Osteoblast (primary cell): ENCODE measurements around the gene TLX3. TPM values are rescaled to one million over a fixed set of nuclear protein-coding genes. Genes with fewer than 3 reads are reported as not detected.

Experiments used
- DNase-seq: peaks from one replicate; pipeline ENCODE4 v3.0.0; 2011; ENCODE audit warnings: low spot score, mixed read lengths; ENCODE audit not compliant: insufficient read length; ENCODE audit errors: missing footprints
- H2AFZ ChIP-seq: 2 replicates; pipeline ENCODE4 v1.6.0; 2011; ENCODE audit warnings: mild to moderate bottlenecking, low read length
- H3K27ac ChIP-seq: 2 replicates; pipeline ENCODE4 v1.5.1; 2011; ENCODE audit warnings: mild to moderate bottlenecking, low read depth, low read length, moderate library complexity
- H3K27me3 ChIP-seq: 2 replicates; pipeline ENCODE4 v1.6.0; 2012; ENCODE audit warnings: mild to moderate bottlenecking, control low read depth, inconsistent platforms, low read length, moderate library complexity; ENCODE audit not compliant: insufficient read depth
- H3K36me3 ChIP-seq: 2 replicates; pipeline ENCODE4 v1.5.1; 2011; ENCODE audit warnings: mild to moderate bottlenecking, low read length, control low read depth, moderate library complexity; ENCODE audit not compliant: insufficient read depth
- H3K4me1 ChIP-seq: 2 replicates; pipeline ENCODE4 v1.5.1; 2011; ENCODE audit warnings: mild to moderate bottlenecking, low read length, control low read depth, moderate library complexity; ENCODE audit not compliant: insufficient read depth
- H3K4me2 ChIP-seq: 2 replicates; pipeline ENCODE4 v1.6.0; 2011; ENCODE audit warnings: mild to moderate bottlenecking, low read length; ENCODE audit not compliant: insufficient read depth
- H3K4me3 ChIP-seq: fragments of 200-600 bp; sonication (generic); 3 replicates; pipeline ENCODE4 v1.5.1; 2012; ENCODE audit warnings: mild to moderate bottlenecking, low read length, inconsistent platforms; ENCODE audit not compliant: insufficient read depth
- H3K79me2 ChIP-seq: 2 replicates; pipeline ENCODE4 v1.6.0; 2012; ENCODE audit warnings: mild to moderate bottlenecking, low read length, control low read depth, inconsistent platforms; ENCODE audit not compliant: insufficient read depth
- H3K9me3 ChIP-seq: 2 replicates; pipeline ENCODE4 v1.5.1; 2011; ENCODE audit warnings: low read depth, low read length, control low read depth
- H4K20me1 ChIP-seq: 2 replicates; pipeline ENCODE4 v1.6.0; 2012; ENCODE audit warnings: mild to moderate bottlenecking, low read length, control low read depth; ENCODE audit not compliant: insufficient read depth
- CTCF ChIP-seq: IDR thresholded peaks from 2 replicates; pipeline ENCODE4 v1.5.1; 2011; ENCODE audit warnings: mild to moderate bottlenecking, low read depth, low read length, moderate library complexity; ENCODE audit errors: extremely low read depth
- total RNA-seq: library from RNA; depleted of rRNA; stranded (reverse); fragments of >200 nt; gene quantifications from 2 replicates; pipeline ENCODE4 v1.2.3, GENCODE V29; 2012

The TLX3 gene
- total RNA-seq, 1 donor: not detected

GRCh38 chr5:171264843-171265242 lies 44.2 kb upstream of the TLX3 start:
- no peak for TF ChIP-seq CTCF
- Histone ChIP-seq H3K4me3 (no peak overlapping the region), H4K20me1 (no peaks in the 10 kb centered on the region), H3K4me2 (no peak overlapping the region), H3K36me3 (no peaks in the 10 kb centered on the region), H2AFZ (no peak overlapping the region), H3K27me3 (no peaks in the 10 kb centered on the region), H3K4me1 (peaks cover 6% of the 10 kb centered on the region), H3K27ac (no peak overlapping the region), H3K79me2 (no peaks in the 10 kb centered on the region), H3K9me3 (no peaks in the 10 kb centered on the region)
- no peak for DNase-seq

DNA sequence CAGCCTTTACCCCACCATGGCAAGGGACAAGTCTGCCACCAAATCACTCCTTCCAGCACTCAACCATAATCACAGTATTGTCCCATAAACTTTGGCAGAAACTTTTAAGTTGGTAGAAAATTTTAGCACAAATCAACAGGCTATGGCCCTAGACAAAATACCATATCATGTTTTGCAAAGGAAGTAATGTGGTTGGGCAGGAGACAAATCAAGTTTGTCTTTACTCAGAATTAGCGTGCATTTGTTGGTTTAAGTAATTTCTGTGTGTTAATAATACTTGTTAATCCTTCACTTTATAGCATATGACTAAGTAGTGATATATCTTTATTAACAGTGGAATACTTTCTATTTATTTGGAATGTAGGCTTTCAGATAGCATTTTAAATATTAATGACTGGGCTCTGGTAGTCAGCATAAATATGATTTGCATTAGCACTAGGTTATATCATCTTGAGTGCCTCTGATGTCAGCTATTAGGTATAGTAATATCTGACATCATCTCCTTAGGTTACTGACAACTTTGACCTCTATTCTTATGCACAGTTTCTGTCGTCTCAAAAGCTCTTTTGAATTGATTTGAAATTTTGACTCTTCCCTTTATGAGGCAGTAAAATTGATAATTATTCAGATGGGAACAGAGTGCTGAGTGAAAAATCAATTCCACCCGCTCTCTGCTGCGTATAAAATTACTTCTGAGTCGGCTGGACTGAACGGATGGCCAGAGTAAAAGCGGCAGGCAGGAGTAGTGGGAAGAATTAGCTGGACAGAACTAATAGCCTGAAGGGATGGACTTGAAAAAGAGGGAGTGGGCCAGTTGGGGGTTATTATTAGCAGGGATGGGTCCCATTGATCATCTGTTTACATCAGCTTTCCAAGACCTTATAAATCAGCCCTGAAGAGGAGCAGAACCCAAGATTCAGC lies 40.1 kb upstream of the TLX3 start:
- Histone ChIP-seq H3K79me2 (no peaks in the 10 kb centered on the region), H3K4me3 (no peak overlapping the region), H3K36me3 (no peaks in the 10 kb centered on the region), H2AFZ (no peak overlapping the region), H3K9me3 (no peaks in the 10 kb centered on the region), H4K20me1 (no peaks in the 10 kb centered on the region), H3K4me2 (no peak overlapping the region), H3K27ac (no peak overlapping the region), H3K4me1 (peaks cover 9% of the 10 kb centered on the region), H3K27me3 (no peaks in the 10 kb centered on the region)
- no peak for TF ChIP-seq CTCF
- DNase-seq: no peak

DNA sequence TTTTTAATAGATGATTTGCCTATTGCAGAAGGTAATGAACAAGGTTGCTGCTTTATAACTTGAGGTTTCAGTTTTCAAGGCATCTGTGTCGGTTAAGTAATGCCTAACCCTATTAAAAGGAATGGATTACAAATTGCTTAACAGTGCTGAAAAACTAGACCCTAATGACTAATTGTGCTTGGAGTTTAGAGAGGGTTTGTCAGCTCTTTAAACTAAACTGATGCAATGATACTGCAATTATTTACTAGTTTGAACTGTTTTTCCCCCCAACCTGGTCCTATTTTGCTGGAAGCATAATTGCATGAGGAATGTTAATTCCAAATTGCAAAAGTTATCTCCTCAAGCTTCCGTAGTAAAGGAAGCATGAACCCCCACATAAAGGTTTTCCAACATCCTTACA lies 39.3 kb upstream of the TLX3 start:
- Histone ChIP-seq H3K4me3 (no peak overlapping the region), H3K27ac (no peak overlapping the region), H2AFZ (no peak overlapping the region), H3K4me1 (peaks cover 9% of the 10 kb centered on the region), H3K79me2 (no peaks in the 10 kb centered on the region), H3K36me3 (no peaks in the 10 kb centered on the region), H3K4me2 (no peak overlapping the region), H3K27me3 (no peaks in the 10 kb centered on the region), H4K20me1 (no peaks in the 10 kb centered on the region), H3K9me3 (no peaks in the 10 kb centered on the region)
- no peak for DNase-seq
- TF ChIP-seq CTCF: no peak

DNA sequence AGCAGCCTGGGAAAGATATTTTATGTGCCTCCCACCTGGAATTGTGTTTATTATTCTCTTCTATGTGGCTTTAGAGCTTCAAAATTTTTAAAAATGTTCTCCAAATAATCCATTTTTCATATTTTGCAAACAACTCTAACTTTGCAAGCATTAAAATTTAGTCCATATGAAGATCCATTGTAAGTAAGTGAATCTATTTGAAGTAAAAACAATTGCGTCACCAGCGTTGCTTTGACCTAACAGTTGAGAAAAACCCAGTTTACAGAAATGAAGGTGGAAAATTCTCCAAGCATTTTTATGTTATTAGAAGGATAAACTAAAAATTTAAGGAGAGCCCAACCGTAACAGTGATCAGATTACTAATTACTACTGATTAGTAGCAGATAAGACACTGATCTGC lies 38.9 kb upstream of the TLX3 start:
- H4K20me1 ChIP-seq: no peaks in the 10 kb centered on the region
- H3K79me2 ChIP-seq: no peaks in the 10 kb centered on the region
- H3K4me2 ChIP-seq: no peak overlapping the region
- H3K27ac ChIP-seq: no peak overlapping the region
- H3K9me3 ChIP-seq: no peaks in the 10 kb centered on the region
- peaks cover 9% of the 10 kb centered on the region for H3K4me1 ChIP-seq
- no peak for DNase-seq
- no peak overlapping the region for H2AFZ ChIP-seq
- H3K27me3 ChIP-seq: no peaks in the 10 kb centered on the region
- no peak for TF ChIP-seq CTCF
- no peak overlapping the region for H3K4me3 ChIP-seq
- H3K36me3 ChIP-seq: no peaks in the 10 kb centered on the region
